Measurements from ENCODE around the gene MYO1G.
"Not testable (repeated sequence)": the region's sequence is repeated elsewhere in the genome, so short reads cannot be mapped to it uniquely, and the experiment has no call there.

The MYO1G gene

GRCh38 chr7:44978511-44979366, at the start of gene MYO1G:
Gene MYO1G (minus strand): TSS chr7:44979015. CDS start chr7:44978961, 54 bp downstream.
- peaks cover 39% of the 10 kb centered on the region for H3K36me3 ChIP-seq (ENCODE audit: control insufficient read depth, insufficient read depth, low read length)

GRCh38 chr7:45028138-45028919, 49.5 kb upstream of the MYO1G start:
- peaks cover 4% of the 10 kb centered on the region; the same call in 1 of the 2 replicates for H3K9me3 ChIP-seq (ENCODE audit: control insufficient read depth, insufficient read depth, low read depth, low read length)
- H3K27me3 ChIP-seq (ENCODE audit: control insufficient read depth, insufficient read depth, low read length), result no peaks in the 10 kb centered on the region
- H3K9ac ChIP-seq (ENCODE audit: low read length), result no peak overlapping the region
- H3K4me1 ChIP-seq (ENCODE audit: control insufficient read depth, insufficient read depth, low read length), result no peaks in the 10 kb centered on the region; the same call in 1 of the 2 replicates
- H3K36me3 ChIP-seq (ENCODE audit: control insufficient read depth, insufficient read depth, low read length), result peaks cover 5% of the 10 kb centered on the region
- no peak overlapping the region for H3K4me3 ChIP-seq (ENCODE audit: low read depth, low read length)
- no peak overlapping the region for H3K27ac ChIP-seq (ENCODE audit: low read depth, low read length)

More at GRCh38 chr7:44978511-44979366, at the start of gene MYO1G:
- H3K9ac ChIP-seq (ENCODE audit: low read length), result no peak within 1 kb of the TSS
- no peaks in the 10 kb centered on the region for H3K4me1 ChIP-seq (ENCODE audit: control insufficient read depth, insufficient read depth, low read length)
- no peak within 1 kb of the TSS for H3K27ac ChIP-seq (ENCODE audit: low read depth, low read length)
- no peaks in the 10 kb centered on the region for H3K27me3 ChIP-seq (ENCODE audit: control insufficient read depth, insufficient read depth, low read length)
- no peak within 1 kb of the TSS for H3K4me3 ChIP-seq (ENCODE audit: low read depth, low read length)
- no peaks in the 10 kb centered on the region for H3K9me3 ChIP-seq (ENCODE audit: control insufficient read depth, insufficient read depth, low read depth, low read length)

- H3K36me3 ChIP-seq (ENCODE audit: control insufficient read depth, insufficient read depth, low read length), result peaks cover 5% of the 10 kb centered on the region
- no peaks in the 10 kb centered on the region for H3K4me1 ChIP-seq (ENCODE audit: control insufficient read depth, insufficient read depth, low read length)
- H3K4me3 ChIP-seq (ENCODE audit: low read depth, low read length), result no peak overlapping the region
- H3K27me3 ChIP-seq (ENCODE audit: control insufficient read depth, insufficient read depth, low read length), result no peaks in the 10 kb centered on the region
- no peak overlapping the region for H3K27ac ChIP-seq (ENCODE audit: low read depth, low read length)
- H3K9me3 ChIP-seq (ENCODE audit: control insufficient read depth, insufficient read depth, low read depth, low read length), result peaks cover 4% of the 10 kb centered on the region; the same call in 1 of the 2 replicates
- no peak overlapping the region for H3K9ac ChIP-seq (ENCODE audit: low read length)
These were observed 48.9 kb upstream of the MYO1G start for GRCh38 chr7:45027774-45028114.

- H3K36me3 ChIP-seq (ENCODE audit: control insufficient read depth, insufficient read depth, low read length), result peaks cover 5% of the 10 kb centered on the region
- no peak overlapping the region for H3K27ac ChIP-seq (ENCODE audit: low read depth, low read length)
- H3K9me3 ChIP-seq (ENCODE audit: control insufficient read depth, insufficient read depth, low read depth, low read length), result peaks cover 4% of the 10 kb centered on the region; the same call in 1 of the 2 replicates
- H3K4me1 ChIP-seq (ENCODE audit: control insufficient read depth, insufficient read depth, low read length), result no peaks in the 10 kb centered on the region
- H3K4me3 ChIP-seq (ENCODE audit: low read depth, low read length), result no peak overlapping the region
- no peaks in the 10 kb centered on the region for H3K27me3 ChIP-seq (ENCODE audit: control insufficient read depth, insufficient read depth, low read length)
- no peak overlapping the region for H3K9ac ChIP-seq (ENCODE audit: low read length)
These were observed 48.4 kb upstream of the MYO1G start for GRCh38 chr7:45026984-45027773.

- no peak overlapping the region for H3K9ac ChIP-seq (ENCODE audit: low read length)
- H3K4me3 ChIP-seq (ENCODE audit: low read depth, low read length), result no peak overlapping the region
These were observed 47.2 kb upstream of the MYO1G start for GRCh38 chr7:45026013-45026412.

GRCh38 chr7:45025473-45025872, 46.7 kb upstream of the MYO1G start:
- not testable (repeated sequence) for H3K9ac ChIP-seq (ENCODE audit: low read length); H3K27ac ChIP-seq (ENCODE audit: low read depth, low read length); H3K27me3 ChIP-seq (ENCODE audit: control insufficient read depth, insufficient read depth, low read length); H3K4me1 ChIP-seq (ENCODE audit: control insufficient read depth, insufficient read depth, low read length); H3K36me3 ChIP-seq (ENCODE audit: control insufficient read depth, insufficient read depth, low read length); H3K4me3 ChIP-seq (ENCODE audit: low read depth, low read length); H3K9me3 ChIP-seq (ENCODE audit: control insufficient read depth, insufficient read depth, low read depth, low read length)

More at GRCh38 chr7:45026013-45026412, 47.2 kb upstream of the MYO1G start:
- Histone ChIP-seq H3K9me3 (ENCODE audit: control insufficient read depth, insufficient read depth, low read depth, low read length) (peaks cover 4% of the 10 kb centered on the region; the same call in 1 of the 2 replicates), H3K36me3 (ENCODE audit: control insufficient read depth, insufficient read depth, low read length) (peaks cover 5% of the 10 kb centered on the region), H3K27ac (ENCODE audit: low read depth, low read length) (no peak overlapping the region), H3K27me3 (ENCODE audit: control insufficient read depth, insufficient read depth, low read length) (no peaks in the 10 kb centered on the region), H3K4me1 (ENCODE audit: control insufficient read depth, insufficient read depth, low read length) (no peaks in the 10 kb centered on the region)

- Histone ChIP-seq H3K27ac (ENCODE audit: low read depth, low read length) (no peak overlapping the region), H3K36me3 (ENCODE audit: control insufficient read depth, insufficient read depth, low read length) (peaks cover 5% of the 10 kb centered on the region), H3K9me3 (ENCODE audit: control insufficient read depth, insufficient read depth, low read depth, low read length) (peaks cover 4% of the 10 kb centered on the region; the same call in 1 of the 2 replicates), H3K27me3 (ENCODE audit: control insufficient read depth, insufficient read depth, low read length) (no peaks in the 10 kb centered on the region), H3K4me3 (ENCODE audit: low read depth, low read length) (no peak overlapping the region), H3K4me1 (ENCODE audit: control insufficient read depth, insufficient read depth, low read length) (no peaks in the 10 kb centered on the region), H3K9ac (ENCODE audit: low read length) (no peak overlapping the region)
These were observed 45.4 kb upstream of the MYO1G start for GRCh38 chr7:45024126-45024744.

- no peaks in the 10 kb centered on the region for H3K27me3 ChIP-seq (ENCODE audit: control insufficient read depth, insufficient read depth, low read length)
- no peak overlapping the region for H3K4me3 ChIP-seq (ENCODE audit: low read depth, low read length)
- no peak overlapping the region for H3K27ac ChIP-seq (ENCODE audit: low read depth, low read length)
- H3K36me3 ChIP-seq (ENCODE audit: control insufficient read depth, insufficient read depth, low read length), result no peaks in the 10 kb centered on the region
- no peaks in the 10 kb centered on the region for H3K4me1 ChIP-seq (ENCODE audit: control insufficient read depth, insufficient read depth, low read length)
- H3K9ac ChIP-seq (ENCODE audit: low read length), result no peak overlapping the region
- peaks cover 14% of the 10 kb centered on the region for H3K9me3 ChIP-seq (ENCODE audit: control insufficient read depth, insufficient read depth, low read depth, low read length)
These were observed 42.9 kb upstream of the MYO1G start for GRCh38 chr7:45021604-45022296.

GRCh38 chr7:45020915-45021314, 42.1 kb upstream of the MYO1G start:
- H3K27ac ChIP-seq (ENCODE audit: low read depth, low read length), result no peak overlapping the region
- H3K4me1 ChIP-seq (ENCODE audit: control insufficient read depth, insufficient read depth, low read length), result no peaks in the 10 kb centered on the region
- peaks cover 14% of the 10 kb centered on the region for H3K9me3 ChIP-seq (ENCODE audit: control insufficient read depth, insufficient read depth, low read depth, low read length)

GRCh38 chr7:45017253-45017652, 38.4 kb upstream of the MYO1G start:
- H3K4me3 ChIP-seq (ENCODE audit: low read depth, low read length), result no peak overlapping the region
- H3K4me1 ChIP-seq (ENCODE audit: control insufficient read depth, insufficient read depth, low read length), result no peaks in the 10 kb centered on the region
- H3K27me3 ChIP-seq (ENCODE audit: control insufficient read depth, insufficient read depth, low read length), result no peaks in the 10 kb centered on the region
- no peaks in the 10 kb centered on the region for H3K36me3 ChIP-seq (ENCODE audit: control insufficient read depth, insufficient read depth, low read length)
- no peak overlapping the region for H3K27ac ChIP-seq (ENCODE audit: low read depth, low read length)
- H3K9me3 ChIP-seq (ENCODE audit: control insufficient read depth, insufficient read depth, low read depth, low read length), result peaks cover 11% of the 10 kb centered on the region
- no peak overlapping the region for H3K9ac ChIP-seq (ENCODE audit: low read length)

More at GRCh38 chr7:45020915-45021314, 42.1 kb upstream of the MYO1G start:
- no peaks in the 10 kb centered on the region for H3K27me3 ChIP-seq (ENCODE audit: control insufficient read depth, insufficient read depth, low read length)
- no peak overlapping the region for H3K9ac ChIP-seq (ENCODE audit: low read length)
- H3K36me3 ChIP-seq (ENCODE audit: control insufficient read depth, insufficient read depth, low read length), result no peaks in the 10 kb centered on the region
- no peak overlapping the region for H3K4me3 ChIP-seq (ENCODE audit: low read depth, low read length)
